Type B pancreatic cell (in vitro differentiated cells): ENCODE measurements around the gene RNF126. TPM values are rescaled to one million over a fixed set of nuclear protein-coding genes. Genes with fewer than 3 reads are reported as not detected.
"Not testable (repeated sequence)": the region's sequence is repeated elsewhere in the genome, so short reads cannot be mapped to it uniquely, and the experiment has no call there.

ENCODE experiments used
- DNase-seq: peaks from one replicate; pipeline ENCODE4 v3.0.0; 2021; ENCODE audit warnings: mixed read lengths; ENCODE audit not compliant: unreplicated experiment; ENCODE audit errors: extremely low spot score
- H3K27ac Mint-ChIP-seq: 2 replicates; pipeline ENCODE4 v1.8.0; 2021; ENCODE audit warnings: mild to moderate bottlenecking, mixed read lengths
- H3K27me3 Mint-ChIP-seq: 2 replicates; pipeline ENCODE4 v1.8.0; 2021; ENCODE audit warnings: mixed read lengths
- H3K36me3 Mint-ChIP-seq: 2 replicates; pipeline ENCODE4 v1.8.0; 2021; ENCODE audit warnings: mixed read lengths
- H3K4me1 Mint-ChIP-seq: one replicate; pipeline ENCODE4 v1.8.0; 2021; ENCODE audit warnings: mixed read lengths; ENCODE audit not compliant: unreplicated experiment
- H3K4me3 Mint-ChIP-seq: 2 replicates; pipeline ENCODE4 v1.8.0; 2021; ENCODE audit warnings: mild to moderate bottlenecking, mixed read lengths
- H3K9me3 Mint-ChIP-seq: 2 replicates; pipeline ENCODE4 v1.8.0; 2021; ENCODE audit warnings: mixed read lengths
- total RNA-seq: library from RNA; stranded (reverse); gene quantifications from 2 replicates; pipeline ENCODE4 v1.2.1, GENCODE V29; 2021; ENCODE audit warnings: low replicate concordance
- TF ChIP-seq, protein P1 (sequence below): fragments of 200-600 bp; sonication (generic); conservative IDR thresholded peaks from 2 replicates; pipeline ENCODE4 v1.5.0; 2021; ENCODE audit warnings: antibody characterized with exemption, mild to moderate bottlenecking

The RNF126 gene
- total RNA-seq, 1 donor from 2014 or later, result 38.1 TPM

- H3K27ac Mint-ChIP-seq, result peak overlapping the region; percentile 91
- H3K27me3 Mint-ChIP-seq, result no peaks in the 10 kb centered on the region
- H3K36me3 Mint-ChIP-seq, result peaks cover 2% of the 10 kb centered on the region
- no peak for DNase-seq
- H3K4me1 Mint-ChIP-seq, result no peaks in the 10 kb centered on the region
- H3K4me3 Mint-ChIP-seq, result peak overlapping the region; percentile 96
- TF ChIP-seq, protein P1, sequence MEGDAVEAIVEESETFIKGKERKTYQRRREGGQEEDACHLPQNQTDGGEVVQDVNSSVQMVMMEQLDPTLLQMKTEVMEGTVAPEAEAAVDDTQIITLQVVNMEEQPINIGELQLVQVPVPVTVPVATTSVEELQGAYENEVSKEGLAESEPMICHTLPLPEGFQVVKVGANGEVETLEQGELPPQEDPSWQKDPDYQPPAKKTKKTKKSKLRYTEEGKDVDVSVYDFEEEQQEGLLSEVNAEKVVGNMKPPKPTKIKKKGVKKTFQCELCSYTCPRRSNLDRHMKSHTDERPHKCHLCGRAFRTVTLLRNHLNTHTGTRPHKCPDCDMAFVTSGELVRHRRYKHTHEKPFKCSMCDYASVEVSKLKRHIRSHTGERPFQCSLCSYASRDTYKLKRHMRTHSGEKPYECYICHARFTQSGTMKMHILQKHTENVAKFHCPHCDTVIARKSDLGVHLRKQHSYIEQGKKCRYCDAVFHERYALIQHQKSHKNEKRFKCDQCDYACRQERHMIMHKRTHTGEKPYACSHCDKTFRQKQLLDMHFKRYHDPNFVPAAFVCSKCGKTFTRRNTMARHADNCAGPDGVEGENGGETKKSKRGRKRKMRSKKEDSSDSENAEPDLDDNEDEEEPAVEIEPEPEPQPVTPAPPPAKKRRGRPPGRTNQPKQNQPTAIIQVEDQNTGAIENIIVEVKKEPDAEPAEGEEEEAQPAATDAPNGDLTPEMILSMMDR, result no peak
- H3K9me3 Mint-ChIP-seq, result no peaks in the 10 kb centered on the region
Observed at GRCh38 chr19:633786-634639, 29.0 kb downstream of the RNF126 start.

DNA sequence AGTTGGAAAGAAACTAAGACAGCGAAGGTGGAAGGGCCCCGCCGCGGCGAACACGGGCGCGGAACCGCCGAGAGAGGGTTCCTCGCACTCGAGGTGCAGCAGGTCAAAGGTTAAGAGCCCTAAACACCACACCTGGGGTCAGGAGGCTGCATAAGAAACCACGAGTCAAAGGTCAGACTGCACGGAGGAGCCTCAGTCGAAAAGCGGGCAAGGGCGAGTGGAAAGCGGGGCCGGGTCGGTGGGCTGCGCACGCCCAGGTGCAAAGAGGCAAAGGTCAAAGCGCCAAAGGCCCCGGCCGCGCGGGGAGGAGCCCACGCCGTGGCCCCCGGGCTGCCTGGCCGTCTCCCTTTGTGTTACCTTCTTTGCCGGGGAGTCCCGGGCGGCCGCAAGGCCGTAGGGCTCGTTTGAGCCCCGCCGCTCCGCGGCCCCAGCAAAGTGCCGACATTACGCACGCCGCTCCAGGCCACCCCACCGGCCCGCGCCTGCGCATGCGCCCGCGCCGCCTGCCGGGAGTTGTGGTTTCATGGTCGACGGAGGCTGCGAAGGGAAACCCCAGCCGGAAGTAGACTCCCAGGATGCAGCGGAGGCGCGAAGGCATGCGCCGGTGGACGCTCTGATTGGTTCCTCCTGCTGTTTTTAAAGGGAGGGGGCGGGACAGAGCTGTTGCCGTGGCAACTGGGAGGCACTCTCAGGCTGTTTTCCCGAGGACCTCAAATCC, 29.8 kb downstream of the RNF126 start, which contains the start of gene POLRMT:
Gene POLRMT (minus strand): TSS at position 470 of the 718 bp plus-strand sequence. CDS start 25 bp downstream, at position 445.
- H3K36me3 Mint-ChIP-seq, result peaks cover 4% of the 10 kb centered on the region
- no peaks in the 10 kb centered on the region for H3K9me3 Mint-ChIP-seq
- no peaks in the 10 kb centered on the region for H3K27me3 Mint-ChIP-seq
- H3K27ac Mint-ChIP-seq, result peak within 1 kb of the TSS; percentile 91
- TF ChIP-seq, protein P1, result peak; percentile 35
- H3K4me3 Mint-ChIP-seq, result peak within 1 kb of the TSS; percentile 96
- no peaks in the 10 kb centered on the region for H3K4me1 Mint-ChIP-seq
- peak; percentile 97 for DNase-seq

DNA sequence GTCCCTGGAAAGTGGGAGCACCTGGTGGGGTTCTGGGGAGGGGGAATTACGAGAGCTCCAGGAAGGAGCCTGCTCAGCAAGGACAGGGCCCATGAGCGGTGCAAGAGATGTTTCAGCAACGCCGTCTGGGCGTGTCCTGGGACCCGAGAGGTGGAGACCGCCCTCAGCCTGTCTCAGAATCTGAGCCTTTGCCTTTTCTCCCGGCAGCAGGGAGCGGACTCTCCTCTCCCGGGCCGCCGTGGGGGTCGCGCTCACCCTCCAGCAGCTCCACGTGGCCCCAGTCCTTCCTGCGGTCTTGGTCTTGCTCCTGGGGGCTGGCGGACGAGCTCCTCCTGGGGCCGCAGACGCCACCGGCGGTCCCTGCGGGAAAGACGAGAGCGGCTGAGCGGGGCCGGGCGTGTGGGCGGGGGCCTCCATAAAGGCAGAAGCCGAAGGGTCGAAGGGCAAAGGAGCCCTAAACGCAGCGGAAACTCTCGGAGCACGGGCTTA, 30.4 kb downstream of the RNF126 start:
- peaks cover 4% of the 10 kb centered on the region for H3K36me3 Mint-ChIP-seq
- no peaks in the 10 kb centered on the region for H3K27me3 Mint-ChIP-seq
- H3K9me3 Mint-ChIP-seq, result no peaks in the 10 kb centered on the region
- peak overlapping the region; percentile 96 for H3K4me3 Mint-ChIP-seq
- H3K27ac Mint-ChIP-seq, result peak overlapping the region; percentile 83
- TF ChIP-seq, protein P1, result no peak
- no peak for DNase-seq
- H3K4me1 Mint-ChIP-seq, result no peaks in the 10 kb centered on the region

- TF ChIP-seq, protein P1, result no peak
- Mint-ChIP-seq H3K4me1 (no peaks in the 10 kb centered on the region), H3K27ac (no peak overlapping the region), H3K36me3 (peaks cover 11% of the 10 kb centered on the region), H3K9me3 (no peaks in the 10 kb centered on the region), H3K4me3 (no peak overlapping the region), H3K27me3 (no peaks in the 10 kb centered on the region)
- DNase-seq, result no peak
Observed at GRCh38 chr19:629961-630714, 32.9 kb downstream of the RNF126 start.

- H3K4me3 Mint-ChIP-seq, DNase-seq, H3K4me1 Mint-ChIP-seq, H3K9me3 Mint-ChIP-seq, H3K27me3 Mint-ChIP-seq, H3K27ac Mint-ChIP-seq: not testable (repeated sequence)
- peaks cover 11% of the 10 kb centered on the region for H3K36me3 Mint-ChIP-seq
Observed at GRCh38 chr19:629515-629914, 33.5 kb downstream of the RNF126 start.
